MCF 10A (cell line): ENCODE measurements around the gene ETV1. TPM values are rescaled to one million over a fixed set of nuclear protein-coding genes. Genes with fewer than 3 reads are reported as not detected.
A peak's percentile ranks its signal among the peaks of the same experiment; 100 is the strongest.

Experiments
- BruUV-seq: library from RNA; stranded (reverse); fragments of 400-500 nt; replicated peaks from 2 replicates; lab custom pipeline; 2021; lab: Mats Ljungman, UMichigan
- CTCF ChIA-PET: fragments of 300-600 bp; sonication (Branson Sonifier 250); formaldehyde crosslinking; extraction: SDS; loops from one replicate; lab custom pipeline; 2021; ENCODE audit warnings: antibody characterized with exemption, inconsistent platforms; lab: Yijun Ruan, JAX
- POLR2A ChIA-PET: fragments of 300-600, 350-650 bp; sonication (Branson Sonifier 250); formaldehyde crosslinking; extraction: SDS; loops from one replicate; lab custom pipeline; 2020; ENCODE audit warnings: antibody characterized with exemption, inconsistent platforms; lab: Yijun Ruan, JAX
- DNase-seq: peaks from one replicate; pipeline ENCODE4 v3.0.0-alpha.2; 2018; ENCODE audit not compliant: unreplicated experiment
- H3K27ac Mint-ChIP-seq: one replicate; pipeline ENCODE4 v1.8.0; 2022; ENCODE audit warnings: mild to moderate bottlenecking, low read depth, mixed read lengths; ENCODE audit not compliant: unreplicated experiment
- H3K27me3 Mint-ChIP-seq: one replicate; pipeline ENCODE4 v1.8.0; 2022; ENCODE audit warnings: mixed read lengths; ENCODE audit not compliant: insufficient read depth, unreplicated experiment
- H3K36me3 Mint-ChIP-seq: one replicate; pipeline ENCODE4 v1.8.0; 2022; ENCODE audit warnings: mild to moderate bottlenecking, moderate library complexity, mixed read lengths; ENCODE audit not compliant: insufficient read depth, unreplicated experiment
- H3K4me1 Mint-ChIP-seq: one replicate; pipeline ENCODE4 v1.8.0; 2022; ENCODE audit warnings: mixed read lengths; ENCODE audit not compliant: insufficient read depth, unreplicated experiment
- H3K4me3 Mint-ChIP-seq: one replicate; pipeline ENCODE4 v1.8.0; 2022; ENCODE audit warnings: mild to moderate bottlenecking, moderate library complexity, mixed read lengths; ENCODE audit not compliant: unreplicated experiment
- H3K9me3 Mint-ChIP-seq: one replicate; pipeline ENCODE4 v1.8.0; 2022; ENCODE audit warnings: mixed read lengths; ENCODE audit not compliant: unreplicated experiment
- CTCF ChIP-seq: fragments of 200-600 bp; IDR thresholded peaks from one replicate; pipeline ENCODE4 v1.8.0; 2022; ENCODE audit warnings: antibody characterized with exemption, mild to moderate bottlenecking; ENCODE audit not compliant: unreplicated experiment
- intact Hi-C: fragments of 100-400 bp; cut with micrococcal nuclease; formaldehyde crosslinking; loops from 2 replicates; pipeline ENCODE4 v1.14.1; 2022
- total RNA-seq: library from RNA; stranded (reverse); gene quantifications from 2 replicates; pipeline ENCODE4 v1.2.3, GENCODE V29; 2022

ETV1 gene
- total RNA-seq, 1 experiment from 2014 or later = 6.9 TPM

- H3K4me1 Mint-ChIP-seq = peaks cover 33% of the 10 kb centered on the region
- intact Hi-C loops = no loop called here
- no peak overlapping the region for H3K4me3 Mint-ChIP-seq
- H3K27me3 Mint-ChIP-seq = no peaks in the 10 kb centered on the region
- no peaks in the 10 kb centered on the region for H3K36me3 Mint-ChIP-seq
- ChIA-PET CTCF (interaction anchor here (0.6 to 4.3 kb wide), 6 partner anchors 9 to 495 kb away, joined by 3 to 29 read pairs (median 5); partner anchors contain the start of gene ETV1), POLR2A (interaction anchor here (0.6 to 2.9 kb wide), 8 partner anchors 9 to 543 kb away, joined by 3 to 30 read pairs (median 4); partner anchors contain the start of gene ETV1)
- no peak for DNase-seq
- H3K27ac Mint-ChIP-seq = peak overlapping the region; percentile 64
- no TSS peak for BruUV-seq
- H3K9me3 Mint-ChIP-seq = no peaks in the 10 kb centered on the region
- no peak for TF ChIP-seq CTCF
Measured at GRCh38 chr7:13980474-13980873, 9.0 kb downstream of the ETV1 start.

GRCh38 chr7:13979671-13980435 is 9.6 kb downstream of the ETV1 start:
- intact Hi-C loops = no loop called here
- Mint-ChIP-seq H3K9me3 (no peaks in the 10 kb centered on the region), H3K27ac (peak overlapping the region; percentile 64), H3K4me3 (no peak overlapping the region), H3K36me3 (no peaks in the 10 kb centered on the region), H3K4me1 (peaks cover 33% of the 10 kb centered on the region), H3K27me3 (no peaks in the 10 kb centered on the region)
- TF ChIP-seq CTCF = no peak
- no TSS peak for BruUV-seq
- peak; percentile 26 for DNase-seq
- ChIA-PET POLR2A (interaction anchor here (0.6 to 2.9 kb wide), 5 partner anchors 10 to 279 kb away, joined by 3 to 30 read pairs (median 3); partner anchors contain the start of gene ETV1), CTCF (interaction anchor here (0.6 to 4.3 kb wide), 5 partner anchors 10 to 494 kb away, joined by 3 to 29 read pairs (median 4); partner anchors contain the start of gene ETV1)

- no TSS peak for BruUV-seq
- intact Hi-C loops = no loop called here
- Mint-ChIP-seq H3K9me3 (no peaks in the 10 kb centered on the region), H3K36me3 (no peaks in the 10 kb centered on the region), H3K4me1 (peaks cover 32% of the 10 kb centered on the region), H3K4me3 (no peak overlapping the region), H3K27ac (no peak overlapping the region), H3K27me3 (no peaks in the 10 kb centered on the region)
- DNase-seq = no peak
- TF ChIP-seq CTCF = no peak
- CTCF ChIA-PET = no interaction called here
- POLR2A ChIA-PET = no interaction called here
Measured at GRCh38 chr7:13976594-13976993, 12.9 kb downstream of the ETV1 start.

GRCh38 chr7:13965077-13965476 is 24.4 kb downstream of the ETV1 start:
- no peaks in the 10 kb centered on the region for H3K4me1 Mint-ChIP-seq
- DNase-seq = no peak
- no peak overlapping the region for H3K4me3 Mint-ChIP-seq
- no peak overlapping the region for H3K27ac Mint-ChIP-seq
- ChIA-PET CTCF (interaction anchor here (0.6 kb wide), 1 partner anchor 1360 kb away, joined by 3 read pairs; no protein-coding TSS in a partner anchor), POLR2A (interaction anchor here (0.7 kb wide), 1 partner anchor 301 kb away, joined by 3 read pairs; no protein-coding TSS in a partner anchor)
- H3K27me3 Mint-ChIP-seq = no peaks in the 10 kb centered on the region
- BruUV-seq = no TSS peak
- no peak for TF ChIP-seq CTCF
- H3K36me3 Mint-ChIP-seq = peaks cover 4% of the 10 kb centered on the region
- intact Hi-C loops = no loop called here
- H3K9me3 Mint-ChIP-seq = no peaks in the 10 kb centered on the region
